Upper lobe of left lung (tissue), 4 donors: ENCODE results near the gene CATSPER3.

Source experiments
- CTCF ChIP-seq, 6 experiments: fragments of 450-650 bp in 4 of 6; fragments of 200-600 bp in 2 of 6; sonication (generic) in 2 of 6; IDR thresholded peaks; one replicate each; pipeline ENCODE4 v1.5.1; 2016 to 2019; ENCODE audit warnings: antibody characterized with exemption in 6 of 6
- POLR2A ChIP-seq, 4 donors: fragments of 450-650 bp; IDR thresholded peaks; one replicate each; pipeline ENCODE4 v1.5.1; 2016 to 2017; ENCODE audit warnings: antibody characterized with exemption in 4 of 4, mild to moderate bottlenecking in 2 of 4

GRCh38 chr5:135025730-135026644 is 58.3 kb downstream of the CATSPER3 start:
- TF ChIP-seq CTCF (IDR thresholded peaks at IDR 0.05) (no peak), POLR2A (IDR thresholded peaks at IDR 0.05) (no peak)
